Heart left ventricle (tissue), 13 donors: ENCODE data around the gene TPRA1.

ENCODE experiments used
- POLR2A ChIP-seq, 2 donors: fragments of 450-650 bp; IDR thresholded peaks; one replicate each; pipeline ENCODE4 v1.6.1; 2017; ENCODE audit warnings: antibody characterized with exemption in 2 of 2, mild to moderate bottlenecking in 2 of 2, moderate library complexity in 2 of 2
- TF ChIP-seq, protein P1 (sequence below), 12 donors: fragments of 200-600 bp; sonication (generic) in 4 of 12; IDR thresholded peaks; one replicate each; pipeline versions ENCODE4 v1.5.0 to v1.8.0; 2018 to 2022; ENCODE audit warnings: antibody characterized with exemption in 12 of 12, mild to moderate bottlenecking in 5 of 12
- donor health status: ischemic (EF 13 %, LVEDD 7.1; RV severe dilation, severe dysfunction).
- donor health status: DM: no; HTN: yes; CAD: no.
- donor health status: DM: no; HTN: no; CAD: no.
- donor health status: ischemic (EF 25% LVEDD 6.9; RV normal size, moderate dysfunction).
- donor health status: ischemic (EF 25% LVEDD 5.7; RV mildly dilated, moderate dysfunction).
- donor health status: ischemic (EF 35%, LVEDD 5.7; RV mildly dilated, moderate dysfunction).
- donor health status: nonischemic (EF 11% LVEDD 7.7; RV severe dilation, severe dysfunction).
- donor health status: DM: yes; HTN: yes; CAD: no.
- donor health status: PGD.
- donor health status: ischemic (EF 29% LVEDD 5.4; RV normal size, mild dysfunction).
- donor health status: nonischemic (EF 23%, LVEDD 6.1; RV moderate dilation, normal function).

DNA sequence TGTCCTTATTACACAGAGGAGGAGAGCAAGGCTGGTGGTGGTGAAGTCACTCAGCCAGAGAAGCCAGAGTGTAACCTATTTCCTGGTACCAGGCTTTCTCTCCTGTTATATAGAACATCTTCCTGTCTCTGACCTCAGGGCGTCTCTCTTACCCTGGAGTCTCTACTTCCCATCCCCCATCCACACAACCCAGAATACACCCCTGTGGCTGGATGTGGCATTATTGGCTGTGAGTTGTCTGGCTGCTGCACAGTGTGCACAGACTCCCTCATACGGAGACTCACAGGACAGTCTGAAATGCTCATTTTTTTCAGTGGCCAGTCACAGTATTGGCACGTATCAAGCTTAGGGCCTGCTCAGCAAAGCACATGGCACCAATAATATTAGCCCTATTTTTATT lies 47.0 kb upstream of the TPRA1 start:
- no peak for TF ChIP-seq POLR2A (IDR thresholded peaks at IDR 0.05)
- TF ChIP-seq, protein P1, sequence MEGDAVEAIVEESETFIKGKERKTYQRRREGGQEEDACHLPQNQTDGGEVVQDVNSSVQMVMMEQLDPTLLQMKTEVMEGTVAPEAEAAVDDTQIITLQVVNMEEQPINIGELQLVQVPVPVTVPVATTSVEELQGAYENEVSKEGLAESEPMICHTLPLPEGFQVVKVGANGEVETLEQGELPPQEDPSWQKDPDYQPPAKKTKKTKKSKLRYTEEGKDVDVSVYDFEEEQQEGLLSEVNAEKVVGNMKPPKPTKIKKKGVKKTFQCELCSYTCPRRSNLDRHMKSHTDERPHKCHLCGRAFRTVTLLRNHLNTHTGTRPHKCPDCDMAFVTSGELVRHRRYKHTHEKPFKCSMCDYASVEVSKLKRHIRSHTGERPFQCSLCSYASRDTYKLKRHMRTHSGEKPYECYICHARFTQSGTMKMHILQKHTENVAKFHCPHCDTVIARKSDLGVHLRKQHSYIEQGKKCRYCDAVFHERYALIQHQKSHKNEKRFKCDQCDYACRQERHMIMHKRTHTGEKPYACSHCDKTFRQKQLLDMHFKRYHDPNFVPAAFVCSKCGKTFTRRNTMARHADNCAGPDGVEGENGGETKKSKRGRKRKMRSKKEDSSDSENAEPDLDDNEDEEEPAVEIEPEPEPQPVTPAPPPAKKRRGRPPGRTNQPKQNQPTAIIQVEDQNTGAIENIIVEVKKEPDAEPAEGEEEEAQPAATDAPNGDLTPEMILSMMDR (IDR thresholded peaks at IDR 0.05): no peak
